Osteocyte (in vitro differentiated cells): Measurements from ENCODE around the gene PRRG3. TPM values are rescaled to one million over a fixed set of nuclear protein-coding genes. Genes with fewer than 3 reads are reported as not detected.

Source experiments
- DNase-seq: peaks from one replicate; pipeline ENCODE4 v3.0.0; 2021; ENCODE audit warnings: mixed read lengths; ENCODE audit not compliant: unreplicated experiment; ENCODE audit errors: extremely low spot score
- H3K27ac Mint-ChIP-seq: one replicate; pipeline ENCODE4 v1.8.0; 2021; ENCODE audit warnings: mild to moderate bottlenecking, mixed read lengths; ENCODE audit not compliant: unreplicated experiment
- H3K27me3 Mint-ChIP-seq: one replicate; pipeline ENCODE4 v1.8.0; 2021; ENCODE audit warnings: mixed read lengths; ENCODE audit not compliant: unreplicated experiment
- H3K36me3 Mint-ChIP-seq: one replicate; pipeline ENCODE4 v1.8.0; 2021; ENCODE audit warnings: mixed read lengths; ENCODE audit not compliant: unreplicated experiment
- H3K4me1 Mint-ChIP-seq: one replicate; pipeline ENCODE4 v1.8.0; 2021; ENCODE audit warnings: mixed read lengths; ENCODE audit not compliant: unreplicated experiment
- H3K4me3 Mint-ChIP-seq: one replicate; pipeline ENCODE4 v1.8.0; 2021; ENCODE audit warnings: mild to moderate bottlenecking, moderate library complexity, mixed read lengths; ENCODE audit not compliant: unreplicated experiment
- H3K9me3 Mint-ChIP-seq: one replicate; pipeline ENCODE4 v1.8.0; 2021; ENCODE audit warnings: mixed read lengths; ENCODE audit not compliant: unreplicated experiment
- total RNA-seq: library from RNA; stranded (reverse); gene quantifications from 2 replicates; pipeline ENCODE4 v1.2.1, GENCODE V29; 2021
- TF ChIP-seq, protein P1 (sequence below): fragments of 200-600 bp; sonication (generic); IDR thresholded peaks from 2 replicates; pipeline ENCODE4 v1.5.0; 2021; ENCODE audit warnings: antibody characterized with exemption, mild to moderate bottlenecking, moderate library complexity

The PRRG3 gene
- total RNA-seq, 1 donor from 2014 or later = not detected

GRCh38 chrX:151738751-151739150 lies 43.5 kb downstream of the PRRG3 start:
- DNase-seq = no peak
- Mint-ChIP-seq H3K9me3 (peaks cover 53% of the 10 kb centered on the region), H3K4me3 (no peak overlapping the region), H3K36me3 (no peaks in the 10 kb centered on the region), H3K27ac (no peak overlapping the region), H3K27me3 (no peaks in the 10 kb centered on the region), H3K4me1 (no peaks in the 10 kb centered on the region)
- TF ChIP-seq, protein P1, sequence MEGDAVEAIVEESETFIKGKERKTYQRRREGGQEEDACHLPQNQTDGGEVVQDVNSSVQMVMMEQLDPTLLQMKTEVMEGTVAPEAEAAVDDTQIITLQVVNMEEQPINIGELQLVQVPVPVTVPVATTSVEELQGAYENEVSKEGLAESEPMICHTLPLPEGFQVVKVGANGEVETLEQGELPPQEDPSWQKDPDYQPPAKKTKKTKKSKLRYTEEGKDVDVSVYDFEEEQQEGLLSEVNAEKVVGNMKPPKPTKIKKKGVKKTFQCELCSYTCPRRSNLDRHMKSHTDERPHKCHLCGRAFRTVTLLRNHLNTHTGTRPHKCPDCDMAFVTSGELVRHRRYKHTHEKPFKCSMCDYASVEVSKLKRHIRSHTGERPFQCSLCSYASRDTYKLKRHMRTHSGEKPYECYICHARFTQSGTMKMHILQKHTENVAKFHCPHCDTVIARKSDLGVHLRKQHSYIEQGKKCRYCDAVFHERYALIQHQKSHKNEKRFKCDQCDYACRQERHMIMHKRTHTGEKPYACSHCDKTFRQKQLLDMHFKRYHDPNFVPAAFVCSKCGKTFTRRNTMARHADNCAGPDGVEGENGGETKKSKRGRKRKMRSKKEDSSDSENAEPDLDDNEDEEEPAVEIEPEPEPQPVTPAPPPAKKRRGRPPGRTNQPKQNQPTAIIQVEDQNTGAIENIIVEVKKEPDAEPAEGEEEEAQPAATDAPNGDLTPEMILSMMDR = no peak

GRCh38 chrX:151741606-151742005 lies 46.3 kb downstream of the PRRG3 start:
- Mint-ChIP-seq H3K9me3 (peaks cover 47% of the 10 kb centered on the region), H3K27me3 (no peaks in the 10 kb centered on the region)
- no peak for DNase-seq

DNA sequence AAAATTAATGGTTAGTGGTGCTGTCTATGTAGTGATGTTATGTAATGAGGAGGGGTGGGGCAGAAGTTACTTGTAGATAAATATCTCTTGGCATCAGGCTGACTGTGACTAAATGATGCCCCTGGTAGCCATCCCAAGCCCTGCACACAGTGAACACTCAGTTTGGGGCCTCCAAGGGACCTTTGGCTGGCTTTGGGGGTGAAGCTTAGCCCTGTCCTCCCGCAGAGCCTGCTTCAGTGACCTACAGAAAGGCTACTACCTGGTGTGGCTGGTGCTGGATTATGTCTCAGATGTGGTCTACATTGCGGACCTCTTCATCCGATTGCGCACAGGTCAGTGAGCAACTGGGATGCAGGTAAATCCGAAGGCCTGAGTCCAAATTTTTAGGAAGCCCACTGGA lies 47.1 kb downstream of the PRRG3 start:
- H3K4me1 Mint-ChIP-seq = no peaks in the 10 kb centered on the region
- H3K36me3 Mint-ChIP-seq = no peaks in the 10 kb centered on the region
- no peak overlapping the region for H3K4me3 Mint-ChIP-seq
- H3K9me3 Mint-ChIP-seq = peaks cover 50% of the 10 kb centered on the region
- H3K27ac Mint-ChIP-seq = no peak overlapping the region
- DNase-seq = no peak
- H3K27me3 Mint-ChIP-seq = no peaks in the 10 kb centered on the region
- TF ChIP-seq, protein P1 = no peak

More at GRCh38 chrX:151741606-151742005, 46.3 kb downstream of the PRRG3 start:
- no peaks in the 10 kb centered on the region for H3K4me1 Mint-ChIP-seq
- TF ChIP-seq, protein P1 = no peak
- no peak overlapping the region for H3K4me3 Mint-ChIP-seq
- no peak overlapping the region for H3K27ac Mint-ChIP-seq
- no peaks in the 10 kb centered on the region for H3K36me3 Mint-ChIP-seq

DNA sequence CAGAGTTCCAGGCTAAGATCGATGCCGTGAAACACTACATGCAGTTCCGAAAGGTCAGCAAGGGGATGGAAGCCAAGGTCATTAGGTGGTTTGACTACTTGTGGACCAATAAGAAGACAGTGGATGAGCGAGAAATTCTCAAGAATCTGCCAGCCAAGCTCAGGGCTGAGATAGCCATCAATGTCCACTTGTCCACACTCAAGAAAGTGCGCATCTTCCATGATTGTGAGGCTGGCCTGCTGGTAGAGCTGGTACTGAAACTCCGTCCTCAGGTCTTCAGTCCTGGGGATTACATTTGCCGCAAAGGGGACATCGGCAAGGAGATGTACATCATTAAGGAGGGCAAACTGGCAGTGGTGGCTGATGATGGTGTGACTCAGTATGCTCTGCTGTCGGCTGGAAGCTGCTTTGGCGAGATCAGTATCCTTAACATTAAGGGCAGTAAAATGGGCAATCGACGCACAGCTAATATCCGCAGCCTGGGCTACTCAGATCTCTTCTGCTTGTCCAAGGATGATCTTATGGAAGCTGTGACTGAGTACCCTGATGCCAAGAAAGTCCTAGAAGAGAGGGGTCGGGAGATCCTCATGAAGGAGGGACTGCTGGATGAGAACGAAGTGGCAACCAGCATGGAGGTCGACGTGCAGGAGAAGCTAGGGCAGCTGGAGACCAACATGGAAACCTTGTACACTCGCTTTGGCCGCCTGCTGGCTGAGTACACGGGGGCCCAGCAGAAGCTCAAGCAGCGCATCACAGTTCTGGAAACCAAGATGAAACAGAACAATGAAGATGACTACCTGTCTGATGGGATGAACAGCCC lies 48.6 kb downstream of the PRRG3 start:
- Mint-ChIP-seq H3K27me3 (no peaks in the 10 kb centered on the region), H3K4me1 (no peaks in the 10 kb centered on the region), H3K9me3 (peaks cover 46% of the 10 kb centered on the region), H3K27ac (no peak overlapping the region), H3K36me3 (no peaks in the 10 kb centered on the region), H3K4me3 (no peak overlapping the region)
- TF ChIP-seq, protein P1 = no peak
- DNase-seq = no peak

GRCh38 chrX:151745651-151746050 lies 50.4 kb downstream of the PRRG3 start:
- Mint-ChIP-seq H3K27me3 (no peaks in the 10 kb centered on the region), H3K4me1 (no peaks in the 10 kb centered on the region), H3K36me3 (no peaks in the 10 kb centered on the region), H3K27ac (no peak overlapping the region), H3K9me3 (peaks cover 43% of the 10 kb centered on the region), H3K4me3 (no peak overlapping the region)
- peak; percentile 65 for DNase-seq
- TF ChIP-seq, protein P1 = no peak
